Neural progenitor cell (in vitro differentiated cells): ENCODE measurements around the gene ZNF689. TPM values are rescaled to one million over a fixed set of nuclear protein-coding genes. Genes with fewer than 3 reads are reported as not detected.

Experiments
- DNase-seq: peaks from one replicate; pipeline ENCODE4 v3.0.0-alpha.2; 2016; ENCODE audit warnings: low spot score
- H2AFZ ChIP-seq: fragments of 200-600 bp; sonication (generic); replicated peaks from 2 replicates; pipeline ENCODE4 v1.6.1; 2016; ENCODE audit warnings: antibody characterized with exemption
- H3F3A ChIP-seq: fragments of 200-600 bp; sonication (generic); 2 replicates; pipeline ENCODE4 v1.6.1; 2016; ENCODE audit warnings: antibody characterized with exemption, low read depth
- H3K27ac ChIP-seq: fragments of 200-600 bp; sonication (generic); 2 replicates; pipeline ENCODE4 v1.5.1; 2016; ENCODE audit warnings: mild to moderate bottlenecking
- H3K27me3 ChIP-seq: fragments of 200-600 bp; sonication (generic); 2 replicates; pipeline ENCODE4 v1.6.1; 2016; ENCODE audit warnings: mild to moderate bottlenecking, moderate library complexity
- H3K36me3 ChIP-seq: fragments of 200-600 bp; sonication (generic); 2 replicates; pipeline ENCODE4 v1.5.1; 2016
- H3K4me1 ChIP-seq: fragments of 200-600 bp; sonication (generic); 2 replicates; pipeline ENCODE4 v1.6.1; 2016; ENCODE audit warnings: mixed run types
- H3K4me2 ChIP-seq: fragments of 200-600 bp; sonication (generic); 2 replicates; pipeline ENCODE4 v1.6.1; 2016
- H3K4me3 ChIP-seq: fragments of 200-600 bp; sonication (generic); 2 replicates; pipeline ENCODE4 v1.5.1; 2016
- H3K79me2 ChIP-seq: fragments of 200-600 bp; sonication (generic); 2 replicates; pipeline ENCODE4 v1.6.1; 2016; ENCODE audit warnings: low read depth
- H3K9ac ChIP-seq: fragments of 200-600 bp; sonication (generic); 2 replicates; pipeline ENCODE4 v1.6.1; 2016
- H3K9me3 ChIP-seq: fragments of 200-600 bp; sonication (generic); 2 replicates; pipeline ENCODE4 v1.5.1; 2016; ENCODE audit warnings: low read depth
- H4K20me1 ChIP-seq: fragments of 200-600 bp; sonication (generic); 2 replicates; pipeline ENCODE4 v1.6.1; 2016; ENCODE audit warnings: low read depth
- H3K27ac Mint-ChIP-seq: 3 replicates; pipeline ENCODE4 v1.8.0; 2021; ENCODE audit warnings: mixed read lengths
- H3K27me3 Mint-ChIP-seq: 2 replicates; pipeline ENCODE4 v1.8.0; 2022; ENCODE audit warnings: low read depth, mild to moderate bottlenecking, inconsistent platforms, moderate library complexity, mixed read lengths; ENCODE audit not compliant: insufficient read depth
- H3K36me3 Mint-ChIP-seq: 3 replicates; pipeline ENCODE4 v1.8.0; 2021; ENCODE audit warnings: mixed read lengths
- H3K4me1 Mint-ChIP-seq: 3 replicates; pipeline ENCODE4 v1.8.0; 2021; ENCODE audit warnings: mixed read lengths
- H3K4me3 Mint-ChIP-seq: 3 replicates; pipeline ENCODE4 v1.8.0; 2021; ENCODE audit warnings: mild to moderate bottlenecking, moderate library complexity, mixed read lengths
- H3K9me3 Mint-ChIP-seq: 3 replicates; pipeline ENCODE4 v1.8.0; 2020; ENCODE audit warnings: mixed read lengths
- EZH2 ChIP-seq: fragments of 200-600 bp; sonication (generic); IDR thresholded peaks from 2 replicates; pipeline ENCODE4 v1.6.1; 2017; ENCODE audit warnings: antibody characterized with exemption, mild to moderate bottlenecking, moderate library complexity
- EZH2phosphoT487 ChIP-seq: fragments of 200-600 bp; sonication (generic); IDR thresholded peaks from 2 replicates; pipeline ENCODE4 v1.6.1; 2017; ENCODE audit warnings: antibody characterized with exemption
- total RNA-seq: library from RNA; depleted of rRNA; stranded (reverse); fragments of >200 nt; gene quantifications from 2 replicates; pipeline ENCODE4 v1.2.3, GENCODE V29; 2015; ENCODE audit warnings: low replicate concordance
- TF ChIP-seq, protein P1 (sequence below): fragments of 200-600 bp; sonication (generic); IDR thresholded peaks from 2 replicates; pipeline ENCODE4 v1.5.1; 2017; ENCODE audit warnings: antibody characterized with exemption, mild to moderate bottlenecking

ZNF689 gene
- total RNA-seq, 1 donor from 2014 or later, result 9.2 TPM

- no peak overlapping the region for H2AFZ ChIP-seq
- peaks cover 24% of the 10 kb centered on the region for H3K36me3 Mint-ChIP-seq
- no peaks in the 10 kb centered on the region for H3K9me3 ChIP-seq
- peaks cover 25% of the 10 kb centered on the region for H3K79me2 ChIP-seq
- peak overlapping the region; percentile 87 for H3K4me3 Mint-ChIP-seq
- H3K9ac ChIP-seq, result no peak overlapping the region
- TF ChIP-seq EZH2, result no peak
- TF ChIP-seq, protein P1, sequence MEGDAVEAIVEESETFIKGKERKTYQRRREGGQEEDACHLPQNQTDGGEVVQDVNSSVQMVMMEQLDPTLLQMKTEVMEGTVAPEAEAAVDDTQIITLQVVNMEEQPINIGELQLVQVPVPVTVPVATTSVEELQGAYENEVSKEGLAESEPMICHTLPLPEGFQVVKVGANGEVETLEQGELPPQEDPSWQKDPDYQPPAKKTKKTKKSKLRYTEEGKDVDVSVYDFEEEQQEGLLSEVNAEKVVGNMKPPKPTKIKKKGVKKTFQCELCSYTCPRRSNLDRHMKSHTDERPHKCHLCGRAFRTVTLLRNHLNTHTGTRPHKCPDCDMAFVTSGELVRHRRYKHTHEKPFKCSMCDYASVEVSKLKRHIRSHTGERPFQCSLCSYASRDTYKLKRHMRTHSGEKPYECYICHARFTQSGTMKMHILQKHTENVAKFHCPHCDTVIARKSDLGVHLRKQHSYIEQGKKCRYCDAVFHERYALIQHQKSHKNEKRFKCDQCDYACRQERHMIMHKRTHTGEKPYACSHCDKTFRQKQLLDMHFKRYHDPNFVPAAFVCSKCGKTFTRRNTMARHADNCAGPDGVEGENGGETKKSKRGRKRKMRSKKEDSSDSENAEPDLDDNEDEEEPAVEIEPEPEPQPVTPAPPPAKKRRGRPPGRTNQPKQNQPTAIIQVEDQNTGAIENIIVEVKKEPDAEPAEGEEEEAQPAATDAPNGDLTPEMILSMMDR, result no peak
- TF ChIP-seq EZH2phosphoT487, result no peak
- peaks cover 24% of the 10 kb centered on the region for H3F3A ChIP-seq
- H4K20me1 ChIP-seq, result peaks cover 27% of the 10 kb centered on the region
- peaks cover 39% of the 10 kb centered on the region for H3K4me1 Mint-ChIP-seq
- H3K27me3 ChIP-seq, result no peaks in the 10 kb centered on the region
- H3K4me1 ChIP-seq, result peaks cover 12% of the 10 kb centered on the region
- H3K9me3 Mint-ChIP-seq, result no peaks in the 10 kb centered on the region
- DNase-seq, result no peak
- peak overlapping the region; percentile 43 for H3K4me3 ChIP-seq
- no peaks in the 10 kb centered on the region for H3K36me3 ChIP-seq
- H3K27me3 Mint-ChIP-seq, result no peaks in the 10 kb centered on the region
- H3K27ac ChIP-seq, result no peak overlapping the region
- peak overlapping the region; percentile 94 for H3K27ac Mint-ChIP-seq
- peak overlapping the region; percentile 78 for H3K4me2 ChIP-seq
Measured at GRCh38 chr16:30656974-30657865, 47.0 kb upstream of the ZNF689 start.

DNA sequence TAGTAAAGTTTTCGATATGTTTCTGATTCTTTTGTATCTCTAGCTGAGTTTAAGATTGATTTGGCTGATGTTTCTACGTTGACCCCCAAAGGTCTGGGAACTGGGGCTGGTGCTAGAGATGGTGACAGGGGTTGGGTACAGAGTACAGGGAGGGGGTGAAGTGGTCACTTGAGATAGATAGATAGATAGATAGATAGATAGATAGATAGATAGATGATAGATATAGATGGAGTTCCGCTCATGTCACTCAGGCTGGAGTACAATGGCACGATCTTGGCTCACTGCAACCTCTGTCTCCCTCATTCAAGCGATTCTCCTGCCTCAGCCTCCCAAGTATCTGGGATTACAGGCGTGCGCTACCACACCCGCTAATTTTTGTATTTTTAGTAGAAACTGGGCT lies 46.2 kb upstream of the ZNF689 start:
- Histone ChIP-seq H3K4me1 (peaks cover 16% of the 10 kb centered on the region), H4K20me1 (peaks cover 19% of the 10 kb centered on the region), H3K9me3 (no peaks in the 10 kb centered on the region), H3K36me3 (no peaks in the 10 kb centered on the region), H3K4me2 (no peak overlapping the region), H3F3A (peaks cover 31% of the 10 kb centered on the region), H3K79me2 (peaks cover 29% of the 10 kb centered on the region), H3K27ac (no peak overlapping the region), H3K9ac (no peak overlapping the region), H2AFZ (no peak overlapping the region), H3K4me3 (no peak overlapping the region), H3K27me3 (no peaks in the 10 kb centered on the region)
- peaks cover 21% of the 10 kb centered on the region for H3K36me3 Mint-ChIP-seq
- H3K27me3 Mint-ChIP-seq, result peaks cover 2% of the 10 kb centered on the region
- no peaks in the 10 kb centered on the region for H3K9me3 Mint-ChIP-seq
- TF ChIP-seq, protein P1, result no peak
- no peak for TF ChIP-seq EZH2
- TF ChIP-seq EZH2phosphoT487, result no peak
- no peak overlapping the region for H3K27ac Mint-ChIP-seq
- peaks cover 40% of the 10 kb centered on the region for H3K4me1 Mint-ChIP-seq
- DNase-seq, result no peak
- H3K4me3 Mint-ChIP-seq, result peak overlapping the region; percentile 60

GRCh38 chr16:30655815-30656347 lies 45.7 kb upstream of the ZNF689 start:
- Mint-ChIP-seq H3K27ac (no peak overlapping the region), H3K36me3 (peaks cover 18% of the 10 kb centered on the region), H3K4me1 (peaks cover 36% of the 10 kb centered on the region), H3K9me3 (no peaks in the 10 kb centered on the region), H3K4me3 (peak overlapping the region; percentile 60), H3K27me3 (peaks cover 2% of the 10 kb centered on the region)
- no peaks in the 10 kb centered on the region for H3K27me3 ChIP-seq
- DNase-seq, result no peak
- H3K36me3 ChIP-seq, result no peaks in the 10 kb centered on the region
- H4K20me1 ChIP-seq, result peaks cover 14% of the 10 kb centered on the region
- peaks cover 36% of the 10 kb centered on the region for H3F3A ChIP-seq
- H3K9me3 ChIP-seq, result no peaks in the 10 kb centered on the region
- H2AFZ ChIP-seq, result no peak overlapping the region
- TF ChIP-seq, protein P1, result no peak
- TF ChIP-seq EZH2phosphoT487, result no peak
- TF ChIP-seq EZH2, result no peak
- no peak overlapping the region for H3K9ac ChIP-seq
- H3K4me1 ChIP-seq, result peaks cover 16% of the 10 kb centered on the region
- no peak overlapping the region for H3K27ac ChIP-seq
- H3K4me3 ChIP-seq, result no peak overlapping the region
- H3K4me2 ChIP-seq, result no peak overlapping the region
- peaks cover 24% of the 10 kb centered on the region for H3K79me2 ChIP-seq
